Fibroblast of mammary gland (primary cell): ENCODE measurements around the gene NID1.

ENCODE experiments used
- DNase-seq: peaks from one replicate; pipeline ENCODE4 v3.0.0-alpha.2; 2010; ENCODE audit warnings: low read depth
- H3K4me3 ChIP-seq: 2 replicates; pipeline ENCODE4 v1.5.1; 2011; ENCODE audit warnings: low read depth, mild to moderate bottlenecking, low read length, moderate library complexity; ENCODE audit not compliant: control insufficient read depth
- TF ChIP-seq, protein P1 (sequence below): conservative IDR thresholded peaks from 2 replicates; pipeline ENCODE4 v1.5.1; 2011; ENCODE audit warnings: low read depth, low read length, inconsistent platforms; ENCODE audit not compliant: control insufficient read depth, insufficient read depth

NID1 gene

DNA sequence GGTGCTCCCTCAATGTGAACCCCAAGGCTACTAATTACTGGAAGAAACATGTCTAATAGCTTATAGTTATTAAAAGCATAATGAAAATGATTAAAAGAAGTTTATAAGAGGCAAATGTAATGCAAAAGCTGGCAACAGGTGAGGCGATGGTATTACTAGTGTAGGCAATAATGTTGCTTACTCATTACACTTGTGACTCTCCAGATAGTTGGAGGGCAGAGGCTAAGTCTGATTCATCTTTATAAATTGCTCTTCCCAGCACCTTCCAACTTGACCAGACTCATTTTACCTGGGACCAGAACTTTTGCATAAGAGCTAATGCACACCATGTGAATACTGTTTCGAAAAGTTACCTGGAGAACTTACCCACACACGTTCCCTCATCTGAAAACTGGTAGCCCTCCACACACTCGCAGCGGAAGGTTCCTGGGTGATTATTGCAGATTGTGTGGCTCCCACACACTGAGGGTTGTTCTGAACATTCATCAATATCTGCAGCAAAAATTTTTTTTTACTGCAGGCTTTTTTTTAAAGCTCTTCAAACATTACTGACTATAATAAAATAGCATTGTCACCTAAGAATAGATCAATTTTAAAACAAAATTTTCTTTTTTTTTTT, 48.0 kb downstream of the NID1 start:
- TF ChIP-seq, protein P1, sequence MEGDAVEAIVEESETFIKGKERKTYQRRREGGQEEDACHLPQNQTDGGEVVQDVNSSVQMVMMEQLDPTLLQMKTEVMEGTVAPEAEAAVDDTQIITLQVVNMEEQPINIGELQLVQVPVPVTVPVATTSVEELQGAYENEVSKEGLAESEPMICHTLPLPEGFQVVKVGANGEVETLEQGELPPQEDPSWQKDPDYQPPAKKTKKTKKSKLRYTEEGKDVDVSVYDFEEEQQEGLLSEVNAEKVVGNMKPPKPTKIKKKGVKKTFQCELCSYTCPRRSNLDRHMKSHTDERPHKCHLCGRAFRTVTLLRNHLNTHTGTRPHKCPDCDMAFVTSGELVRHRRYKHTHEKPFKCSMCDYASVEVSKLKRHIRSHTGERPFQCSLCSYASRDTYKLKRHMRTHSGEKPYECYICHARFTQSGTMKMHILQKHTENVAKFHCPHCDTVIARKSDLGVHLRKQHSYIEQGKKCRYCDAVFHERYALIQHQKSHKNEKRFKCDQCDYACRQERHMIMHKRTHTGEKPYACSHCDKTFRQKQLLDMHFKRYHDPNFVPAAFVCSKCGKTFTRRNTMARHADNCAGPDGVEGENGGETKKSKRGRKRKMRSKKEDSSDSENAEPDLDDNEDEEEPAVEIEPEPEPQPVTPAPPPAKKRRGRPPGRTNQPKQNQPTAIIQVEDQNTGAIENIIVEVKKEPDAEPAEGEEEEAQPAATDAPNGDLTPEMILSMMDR, result no peak
- DNase-seq, result peak; percentile 90
- no peak overlapping the region for H3K4me3 ChIP-seq

DNA sequence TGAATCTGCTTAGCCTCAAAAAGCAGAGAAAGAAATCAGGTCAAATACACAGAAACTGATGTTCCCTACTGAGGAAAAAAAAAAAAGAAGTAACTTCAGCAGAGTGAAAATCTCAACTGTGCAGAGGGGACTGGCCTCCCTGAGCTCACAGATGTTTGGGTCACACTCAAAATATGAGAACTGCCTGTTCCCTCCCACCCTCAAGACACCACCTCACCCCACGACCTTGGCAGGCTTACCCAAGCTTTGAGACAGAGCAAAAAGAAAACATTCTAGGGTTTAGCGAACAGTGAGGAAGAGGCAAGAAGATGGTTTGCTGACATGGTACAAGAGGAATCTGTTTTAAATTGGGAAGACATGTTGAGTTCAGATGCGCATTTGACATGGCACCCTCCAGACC, 48.8 kb downstream of the NID1 start:
- H3K4me3 ChIP-seq, result no peak overlapping the region
- TF ChIP-seq, protein P1, result no peak
- peak; percentile 98 for DNase-seq

DNA sequence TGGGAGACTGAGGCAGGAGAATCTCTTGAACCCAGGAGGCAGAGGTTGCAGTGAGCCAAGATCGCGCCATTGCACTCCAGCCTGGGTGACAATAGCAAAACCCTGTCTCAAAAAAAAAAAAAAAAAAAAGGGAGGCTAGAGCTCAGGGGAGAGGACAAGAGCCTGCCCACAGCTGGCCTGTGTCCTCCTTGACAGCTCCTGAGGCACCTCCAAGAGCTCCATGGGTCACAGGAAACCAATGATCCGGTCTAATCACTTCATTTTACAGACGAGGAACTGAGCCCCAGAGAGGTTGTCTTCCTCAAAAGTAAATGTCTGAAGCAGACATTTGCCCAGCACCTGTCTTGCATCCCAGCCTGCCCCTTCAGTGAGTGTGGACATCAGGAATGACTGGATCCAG, 49.4 kb downstream of the NID1 start:
- no peak overlapping the region for H3K4me3 ChIP-seq
- TF ChIP-seq, protein P1, result no peak
- peak; percentile 57 for DNase-seq

DNA sequence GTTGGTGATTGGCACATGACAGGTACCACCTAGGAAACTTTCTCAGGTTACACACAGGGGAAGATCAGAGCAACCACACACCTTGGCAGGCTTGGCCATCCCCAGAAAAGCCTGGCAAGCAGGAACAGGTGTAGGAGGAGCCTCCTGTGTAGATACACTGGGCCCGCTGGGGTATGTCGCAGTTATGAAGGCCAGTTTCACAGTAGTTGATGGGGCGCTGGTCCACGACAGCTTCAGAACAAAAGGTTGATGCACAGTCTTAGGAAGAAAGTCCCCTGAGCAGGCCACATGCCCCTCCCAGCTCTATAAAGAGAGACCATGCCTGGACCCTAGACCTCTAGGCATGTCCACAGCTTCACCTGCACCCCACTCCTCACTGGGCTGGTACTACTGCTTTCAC, 51.6 kb downstream of the NID1 start:
- TF ChIP-seq, protein P1, result no peak
- no peak for DNase-seq
- H3K4me3 ChIP-seq, result no peak overlapping the region

DNA sequence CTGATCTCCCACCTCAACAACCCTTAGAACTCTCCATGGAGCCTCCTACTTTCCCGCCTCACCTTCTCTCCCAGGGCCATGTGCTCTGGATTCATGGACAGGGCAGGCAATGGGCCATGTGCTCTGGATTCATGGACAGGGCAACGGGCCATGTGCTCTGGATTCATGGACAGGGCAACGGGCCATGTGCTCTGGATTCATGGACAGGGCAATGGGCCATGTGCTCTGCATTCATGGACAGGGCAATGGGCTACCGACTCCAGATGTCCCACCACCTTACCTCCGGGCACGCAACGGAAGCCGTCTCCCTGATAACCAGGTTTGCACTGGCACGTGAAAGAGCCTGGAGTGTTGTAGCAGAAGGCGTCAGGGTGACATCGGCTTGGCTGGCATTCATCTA, 53.2 kb downstream of the NID1 start:
- TF ChIP-seq, protein P1, result no peak
- no peak for DNase-seq
- no peak overlapping the region for H3K4me3 ChIP-seq

DNA sequence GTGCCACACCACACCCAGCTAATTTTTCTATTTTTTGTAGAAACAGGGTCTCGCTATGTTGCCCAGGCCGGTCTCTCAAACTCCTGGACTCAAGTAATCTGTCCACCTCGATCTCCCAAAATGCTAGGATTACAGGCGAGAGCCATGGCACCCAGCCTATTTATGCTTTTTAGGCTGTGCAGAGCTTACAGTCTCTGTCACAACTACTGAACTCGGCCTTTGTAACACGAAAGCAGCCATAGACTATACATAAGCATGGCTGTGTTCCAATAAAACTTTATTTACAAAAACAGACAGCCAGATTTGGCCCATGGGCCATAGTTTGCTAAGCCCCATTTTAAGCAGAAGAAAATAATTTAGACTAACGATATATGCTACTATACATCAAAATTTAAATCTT, 54.4 kb downstream of the NID1 start:
- H3K4me3 ChIP-seq, result no peak overlapping the region
- TF ChIP-seq, protein P1, result no peak
- peak; percentile 67 for DNase-seq

DNA sequence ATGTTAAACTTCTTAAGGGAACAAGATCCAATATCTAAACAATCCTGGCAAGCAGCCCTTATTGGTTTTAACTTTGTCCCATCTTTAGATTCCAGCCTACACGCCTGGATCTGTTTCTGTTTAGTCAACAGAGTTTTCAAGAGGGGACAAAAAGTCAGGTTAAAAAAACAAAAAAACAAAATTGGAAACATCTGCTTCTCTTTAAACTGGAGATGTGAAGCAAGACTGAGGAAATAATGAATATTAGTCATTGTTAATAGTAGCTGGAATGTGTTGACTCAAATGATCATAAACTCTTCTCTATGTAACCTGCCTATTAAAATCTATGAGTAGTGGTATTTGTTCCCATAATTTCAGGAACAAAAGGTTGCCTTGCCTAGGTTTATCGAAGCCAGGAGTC, 55.0 kb downstream of the NID1 start:
- TF ChIP-seq, protein P1, result no peak
- H3K4me3 ChIP-seq, result no peak overlapping the region
- DNase-seq, result peak; percentile 99
